Kidney (tissue), 14 donors: ENCODE measurements around the gene IGF2BP3. TPM values are rescaled to one million over a fixed set of nuclear protein-coding genes. Genes with fewer than 3 reads are reported as not detected.

ENCODE experiments used
- DNase-seq, 5 donors: peaks; one replicate each; pipeline ENCODE4 v3.0.0-alpha.2; 2013 to 2020
- FAIRE-seq: peaks from 2 replicates; lab custom pipeline; 2012; peaks lifted over from hg19 to GRCh38; lab: Jason Lieb, UNC
- H3K27ac ChIP-seq, 2 donors: one replicate each; pipeline ENCODE4 v1.7.0; 2013; ENCODE audit warnings: low read depth in 2 of 2, low read length in 2 of 2, inconsistent platforms in 1 of 2
- H3K27me3 ChIP-seq: one replicate; pipeline ENCODE4 v1.7.1; 2013; ENCODE audit warnings: low read length, inconsistent platforms; ENCODE audit not compliant: control insufficient read depth, insufficient read depth
- H3K36me3 ChIP-seq, 3 donors: one replicate each; pipeline versions ENCODE4 v1.7.0 to v1.7.1; 2013; ENCODE audit warnings: low read length in 3 of 3, control low read depth in 1 of 3, inconsistent platforms in 1 of 3; ENCODE audit not compliant: insufficient read depth in 3 of 3, control insufficient read depth in 2 of 3
- H3K4me1 ChIP-seq, 3 donors: one replicate each; pipeline versions ENCODE4 v1.7.0 to v1.7.1; 2013; ENCODE audit warnings: low read length in 3 of 3, inconsistent platforms in 1 of 3, low read depth in 1 of 3; ENCODE audit not compliant: control insufficient read depth in 2 of 3, insufficient read depth in 2 of 3
- H3K4me3 ChIP-seq, 3 donors: one replicate each; pipeline versions ENCODE4 v1.7.0 to v1.8.1; 2013; ENCODE audit warnings: low read length in 3 of 3, control low read depth in 1 of 3, inconsistent platforms in 1 of 3
- H3K9ac ChIP-seq, 3 donors: one replicate each; pipeline versions ENCODE4 v1.7.0 to v1.7.1; 2013; ENCODE audit warnings: low read length in 3 of 3, control low read depth in 1 of 3, inconsistent platforms in 1 of 3
- H3K9me3 ChIP-seq, 3 donors: one replicate each; pipeline versions ENCODE4 v1.7.0 to v1.7.1; 2013; ENCODE audit warnings: low read length in 3 of 3, control low read depth in 1 of 3, inconsistent platforms in 1 of 3; ENCODE audit not compliant: control insufficient read depth in 2 of 3, insufficient read depth in 1 of 3
- CTCF ChIP-seq: IDR thresholded peaks from 3 replicates; pipeline ENCODE4 v1.5.1; 2012; ENCODE audit warnings: mild to moderate bottlenecking, moderate library complexity, borderline replicate concordance; ENCODE audit not compliant: insufficient read depth; ENCODE audit errors: extremely low read depth
- intact Hi-C: fragments of 100-400 bp; cut with DNase I; formaldehyde crosslinking; loops from one replicate; pipeline ENCODE4 v1.11.1; 2022
- polyA plus RNA-seq: library from polyadenylated mRNA; stranded (reverse); fragments of 350-450 nt; fragmentation: Illumina TruSeq; extraction: RNeasy Lipid Tissue Mini Kit (QIAGEN cat#74804); gene quantifications from one replicate; pipeline ENCODE4 v1.2.3, GENCODE V29; 2014; ENCODE audit warnings: low read depth, low replicate concordance; ENCODE audit not compliant: insufficient read depth
- total RNA-seq: library from RNA; stranded (reverse); fragmentation: NEBNext Ultra II Directional; extraction: Animal tissue kit (Norgen Biotek cat#: 25700); gene quantifications from one replicate; pipeline ENCODE4 v1.2.1, GENCODE V29; 2021
- donor health status: control.
- donor health status: control.
- donor health status: control.
- donor health status: control.
- donor health status: control.
- donor health status: DM: yes; HTN: yes; CAD: no.
- donor health status: Normal renal cell carcinoma (clear cell type).

The IGF2BP3 gene
- total and polyA plus RNA-seq, 2 donors from 2014 or later = 0.85 TPM; not detected in 1

- DNase-seq (no peak), FAIRE-seq (no peak)
- intact Hi-C loops = no loop called here
- H3K9ac ChIP-seq = no peak overlapping the region
- H3K9me3 ChIP-seq = no peaks in the 10 kb centered on the region
- H3K27ac ChIP-seq = no peak overlapping the region
- no peaks in the 10 kb centered on the region for H3K36me3 ChIP-seq
- H3K4me3 ChIP-seq = no peak overlapping the region
- no peaks in the 10 kb centered on the region for H3K27me3 ChIP-seq
- no peaks in the 10 kb centered on the region for H3K4me1 ChIP-seq
- no peak for TF ChIP-seq CTCF
Measured at GRCh38 chr7:23431702-23432199, 38.5 kb downstream of the IGF2BP3 start.

- Histone ChIP-seq H3K4me1 (no peaks in the 10 kb centered on the region), H3K36me3 (no peaks in the 10 kb centered on the region), H3K9me3 (no peaks in the 10 kb centered on the region), H3K27me3 (no peaks in the 10 kb centered on the region), H3K4me3 (no peak overlapping the region), H3K9ac (no peak overlapping the region), H3K27ac (no peak overlapping the region)
- FAIRE-seq (no peak), DNase-seq (no peak)
- intact Hi-C loops = no loop called here
- TF ChIP-seq CTCF = no peak
Measured at GRCh38 chr7:23430893-23431259, 39.4 kb downstream of the IGF2BP3 start.

- TF ChIP-seq CTCF = no peak
- DNase-seq = no peak
- Histone ChIP-seq H3K4me3 (no peak overlapping the region), H3K9ac (no peak overlapping the region), H3K4me1 (no peaks in the 10 kb centered on the region), H3K27me3 (no peaks in the 10 kb centered on the region), H3K27ac (no peak overlapping the region), H3K9me3 (no peaks in the 10 kb centered on the region), H3K36me3 (no peaks in the 10 kb centered on the region)
- intact Hi-C loops = no loop called here
- FAIRE-seq = no peak
Measured at GRCh38 chr7:23426876-23427275, 43.4 kb downstream of the IGF2BP3 start.

GRCh38 chr7:23422909-23423308, 47.4 kb downstream of the IGF2BP3 start:
- no peak for TF ChIP-seq CTCF
- H3K27ac ChIP-seq = no peak overlapping the region
- DNase-seq = no peak
- intact Hi-C loops = no loop called here
- no peaks in the 10 kb centered on the region for H3K36me3 ChIP-seq
- no peak overlapping the region for H3K9ac ChIP-seq
- no peaks in the 10 kb centered on the region for H3K4me1 ChIP-seq
- no peaks in the 10 kb centered on the region for H3K27me3 ChIP-seq
- FAIRE-seq = no peak
- no peaks in the 10 kb centered on the region for H3K9me3 ChIP-seq
- H3K4me3 ChIP-seq = no peak overlapping the region
